Stimulated activated CD4-positive, alpha-beta T cell treated with anti-CD3 and anti-CD28 coated beads, Interleukin-12 subunit alpha, Interleukin-12 subunit beta, amount 100 ng/mL, for 48 hours (primary cell): ENCODE results near the gene OTUB2.

Experiments
- DNase-seq, 3 donors: peaks; one replicate each; pipeline ENCODE4 v3.0.0-alpha.2; 2020; ENCODE audit warnings: low read depth in 2 of 3, low spot score in 1 of 3

Gene OTUB2

DNA sequence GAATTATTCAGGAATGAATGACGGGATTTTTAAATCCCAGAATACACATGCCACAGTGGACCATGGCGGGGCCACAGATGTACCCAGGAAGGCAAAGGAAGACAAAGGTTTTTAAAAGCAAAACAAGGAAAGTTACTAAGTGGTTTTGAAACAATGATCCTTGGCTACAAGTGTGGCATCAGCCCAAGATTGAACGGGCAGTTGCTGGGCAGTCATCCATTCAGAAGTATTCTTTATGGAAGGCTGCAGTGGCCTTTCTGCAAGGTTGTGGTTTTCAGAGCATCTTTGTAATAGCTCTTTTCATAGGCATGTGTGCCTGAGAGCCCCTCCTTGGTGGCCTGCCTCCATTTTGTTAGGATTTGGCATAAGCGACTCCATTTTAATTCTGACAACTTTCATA is 71.0 kb downstream of the OTUB2 start:
- DNase-seq = no peak
